ENCODE data around the gene HES3. TPM values are rescaled to one million over a fixed set of nuclear protein-coding genes. Genes with fewer than 3 reads are reported as not detected.

The HES3 gene
- total and polyA plus RNA-seq, 2 donors (not counting 1 experiment from before 2014, with no cell fraction given), result not detected

- Mint-ChIP-seq H3K9me3 (ENCODE audit: insufficient read depth) (no peaks in the 10 kb centered on the region), H3K27me3 (peaks cover 21% of the 10 kb centered on the region), H3K27ac (no peak overlapping the region), H3K4me1 (peaks cover 23% of the 10 kb centered on the region), H3K4me3 (peak overlapping the region; percentile 57)
- H3K9me3 ChIP-seq (ENCODE audit: control extremely low read depth in 1 of 3, control insufficient read depth in 2 of 3, insufficient read depth in 1 of 3, low read length in 2 of 3), result peaks cover 0 to 18% (median 0%) of the 10 kb centered on the region in 3 donors
- H3K4me1 ChIP-seq (ENCODE audit: control insufficient read depth in 2 of 2, insufficient read depth in 2 of 2, low read length in 2 of 2), result peaks cover 38 to 43% of the 10 kb centered on the region in 2 donors
- no peak overlapping the region for H3K4me3 ChIP-seq (ENCODE audit: control extremely low read depth in 1 of 5, extremely low read depth in 1 of 5, insufficient read depth in 1 of 5, low read depth in 2 of 5, low read length in 4 of 5)
- H2AFZ ChIP-seq (ENCODE audit: insufficient read depth, low read depth, low read length, poor library complexity, severe bottlenecking), result no peak overlapping the region
- H3K27me3 ChIP-seq (replicated peaks in 1 of 4; ENCODE audit: control extremely low read depth in 1 of 4, control insufficient read depth in 3 of 4, insufficient read depth in 4 of 4, low read length in 3 of 4), result peaks cover 0 to 58% (median 20%) of the 10 kb centered on the region in 4 experiments
- H3K9ac ChIP-seq (ENCODE audit: low read length), result no peak overlapping the region
- ChIA-PET POLR2A (no interaction called here), CTCF (no interaction called here)
- H3K36me3 ChIP-seq (replicated peaks in 1 of 2; ENCODE audit: control extremely low read depth in 1 of 2, control insufficient read depth in 1 of 2, extremely low read depth in 1 of 2, insufficient read depth in 2 of 2, low read length in 1 of 2), result no peaks in the 10 kb centered on the region
- ATAC-seq (ENCODE audit: low read depth) (no peak), DNase-seq (no peak)
- intact Hi-C loops (cut with micrococcal nuclease), result no loop called here
- no peak overlapping the region for H3K27ac ChIP-seq (ENCODE audit: low read length in 2 of 2)
- H3K79me2 ChIP-seq (ENCODE audit: control insufficient read depth, insufficient read depth, low read length), result no peaks in the 10 kb centered on the region
- TF ChIP-seq EZH2 (IDR thresholded peaks at IDR 0.05; ENCODE audit: borderline replicate concordance, insufficient read depth, low read depth, low read length, poor library complexity, severe bottlenecking) (no peak), CTCF (IDR thresholded peaks at IDR 0.05) (no peak)
- H4K20me1 ChIP-seq (ENCODE audit: control insufficient read depth, insufficient read depth, low read length, poor library complexity, severe bottlenecking), result no peaks in the 10 kb centered on the region
- WGBS (ENCODE audit: insufficient coverage), result 68% methylated on average over 17 of the region's 19 CpGs
- peak overlapping the region; percentile 92 for H3K4me2 ChIP-seq (replicated peaks; ENCODE audit: low read depth, low read length, poor library complexity, severe bottlenecking)
Observed at GRCh38 chr1:6207075-6207885, 36.7 kb upstream of the HES3 start.

GRCh38 chr1:6207921-6208320 lies 36.1 kb upstream of the HES3 start:
- peaks cover 26% of the 10 kb centered on the region for H3K27me3 Mint-ChIP-seq
- no peaks in the 10 kb centered on the region for H3K79me2 ChIP-seq (ENCODE audit: control insufficient read depth, insufficient read depth, low read length)
- H3K4me3 Mint-ChIP-seq, result peak overlapping the region; percentile 71
- DNase-seq (no peak), ATAC-seq (ENCODE audit: low read depth) (no peak)
- H3K27ac ChIP-seq (ENCODE audit: low read length in 2 of 2), result no peak overlapping the region
- H3K4me2 ChIP-seq (replicated peaks; ENCODE audit: low read depth, low read length, poor library complexity, severe bottlenecking), result no peak overlapping the region
- WGBS (ENCODE audit: insufficient coverage), result 88% methylated on average over 7 of the region's 10 CpGs
- ChIA-PET POLR2A (no interaction called here), CTCF (no interaction called here)
- H3K27ac Mint-ChIP-seq, result no peak overlapping the region
- no peaks in the 10 kb centered on the region for H3K36me3 ChIP-seq (replicated peaks in 1 of 2; ENCODE audit: control extremely low read depth in 1 of 2, control insufficient read depth in 1 of 2, extremely low read depth in 1 of 2, insufficient read depth in 2 of 2, low read length in 1 of 2)
- intact Hi-C loops (cut with micrococcal nuclease), result loop anchor here (1.0 kb wide), 1 partner anchor 9 kb away; the partner anchor contains the start of gene RPL22
- peaks cover 44 to 50% of the 10 kb centered on the region in 2 donors for H3K4me1 ChIP-seq (ENCODE audit: control insufficient read depth in 2 of 2, insufficient read depth in 2 of 2, low read length in 2 of 2)
- no peaks in the 10 kb centered on the region for H3K9me3 Mint-ChIP-seq (ENCODE audit: insufficient read depth)
- peaks cover 0 to 58% (median 20%) of the 10 kb centered on the region in 4 experiments for H3K27me3 ChIP-seq (replicated peaks in 1 of 4; ENCODE audit: control extremely low read depth in 1 of 4, control insufficient read depth in 3 of 4, insufficient read depth in 4 of 4, low read length in 3 of 4)
- no peak overlapping the region for H3K9ac ChIP-seq (ENCODE audit: low read length)
- no peak overlapping the region for H3K4me3 ChIP-seq (ENCODE audit: control extremely low read depth in 1 of 5, extremely low read depth in 1 of 5, insufficient read depth in 1 of 5, low read depth in 2 of 5, low read length in 4 of 5)
- peaks cover 30% of the 10 kb centered on the region for H3K4me1 Mint-ChIP-seq
- H3K9me3 ChIP-seq (ENCODE audit: control extremely low read depth in 1 of 3, control insufficient read depth in 2 of 3, insufficient read depth in 1 of 3, low read length in 2 of 3), result peaks cover 0 to 18% (median 0%) of the 10 kb centered on the region in 3 donors
- no peak overlapping the region for H2AFZ ChIP-seq (ENCODE audit: insufficient read depth, low read depth, low read length, poor library complexity, severe bottlenecking)
- H4K20me1 ChIP-seq (ENCODE audit: control insufficient read depth, insufficient read depth, low read length, poor library complexity, severe bottlenecking), result no peaks in the 10 kb centered on the region
- TF ChIP-seq CTCF (IDR thresholded peaks at IDR 0.05) (no peak), EZH2 (IDR thresholded peaks at IDR 0.05; ENCODE audit: borderline replicate concordance, insufficient read depth, low read depth, low read length, poor library complexity, severe bottlenecking) (no peak)
